GM21717 (cell line): ENCODE measurements around the gene VARS2.
"Not testable (repeated sequence)": the region's sequence is repeated elsewhere in the genome, so short reads cannot be mapped to it uniquely, and the experiment has no call there.

Experiments
- ATAC-seq: cut with Tn5 transposase; IDR thresholded peaks from one replicate; pipeline ENCODE4 v1.9.1; 2021; ENCODE audit warnings: mild to moderate bottlenecking, moderate library complexity; ENCODE audit not compliant: unreplicated experiment

VARS2 gene

DNA sequence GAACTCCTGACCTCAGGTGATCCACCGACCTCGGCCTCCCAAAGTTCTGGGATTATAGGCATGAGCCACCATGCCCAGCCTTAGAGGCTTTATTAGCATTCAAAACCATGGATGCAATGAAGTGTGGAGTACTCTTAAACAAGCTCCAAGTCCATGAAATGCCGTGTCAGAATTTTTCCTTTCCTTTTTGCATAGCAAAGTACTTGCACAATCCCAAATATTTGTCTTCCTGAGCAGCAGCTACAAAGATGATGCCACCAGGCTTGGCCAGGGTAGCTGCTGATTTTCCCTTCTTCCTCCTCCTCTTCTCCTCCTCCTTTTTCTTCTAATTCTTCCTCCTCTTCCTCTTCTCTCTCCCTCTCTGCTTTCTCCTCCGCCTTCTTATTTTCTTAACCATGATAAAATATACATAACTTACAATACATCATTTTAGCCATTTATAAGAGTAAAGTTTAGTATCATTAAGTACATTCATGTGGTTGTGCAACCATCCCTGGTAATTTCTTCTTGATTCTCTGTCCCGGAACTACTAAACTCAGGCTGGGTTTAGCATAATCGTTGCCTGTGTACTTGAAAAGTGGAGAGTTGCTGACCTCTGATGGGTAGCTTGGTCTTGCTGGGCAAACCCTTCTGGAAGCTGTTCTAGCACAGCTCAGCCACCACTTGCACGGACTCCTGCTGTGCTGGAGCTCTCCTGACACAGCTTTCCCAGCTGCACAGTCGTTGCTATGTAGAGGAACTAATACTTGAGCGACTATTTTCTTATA, 47.1 kb downstream of the VARS2 start:
- no peak for ATAC-seq

DNA sequence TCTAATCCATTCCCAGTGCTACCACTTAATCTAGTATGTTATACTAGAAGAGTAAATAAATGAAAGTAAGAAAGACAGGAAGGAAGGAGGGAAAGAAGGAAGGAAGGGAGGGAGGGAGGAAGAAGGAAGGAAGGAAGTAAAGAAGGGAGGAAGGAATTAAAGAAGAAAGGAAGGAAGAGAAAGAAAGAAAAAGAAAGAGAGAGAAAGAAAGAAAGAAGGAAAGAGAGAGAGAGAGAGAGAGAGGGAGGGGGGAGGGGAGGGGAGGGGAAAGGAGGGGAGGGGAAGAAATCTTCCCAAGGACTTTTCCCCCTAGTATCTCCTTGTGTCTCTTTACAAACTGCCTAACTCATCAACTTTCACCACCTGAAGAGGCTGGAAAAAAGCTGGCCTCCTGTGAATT, 48.7 kb downstream of the VARS2 start:
- ATAC-seq = no peak

GRCh38 chr6:30963641-30964040, 49.6 kb downstream of the VARS2 start:
- ATAC-seq = no peak

- ATAC-seq = no peak
Measured at GRCh38 chr6:30964075-30964474, 50.0 kb downstream of the VARS2 start.

DNA sequence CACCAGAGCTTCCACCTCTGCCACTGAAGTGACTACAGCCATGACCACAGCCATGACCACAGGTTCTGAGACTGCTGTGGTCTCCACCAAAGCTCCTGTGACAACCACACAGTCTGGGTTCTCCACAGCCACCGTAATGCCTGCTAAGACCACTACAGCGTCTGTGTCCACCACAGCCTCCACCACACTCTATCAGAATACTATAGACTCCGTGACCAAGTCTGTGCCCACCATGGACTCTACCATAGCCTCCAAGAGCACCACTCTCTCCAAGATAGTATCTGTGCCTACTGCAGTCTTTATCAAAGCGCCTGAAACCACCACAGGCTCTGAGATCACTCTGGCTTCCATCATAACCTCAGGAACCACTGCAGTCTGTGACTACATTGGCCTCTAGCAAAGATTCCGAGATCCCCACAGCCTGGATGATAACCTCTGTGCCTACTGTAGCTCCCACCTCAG, 51.1 kb downstream of the VARS2 start:
- ATAC-seq = no peak

DNA sequence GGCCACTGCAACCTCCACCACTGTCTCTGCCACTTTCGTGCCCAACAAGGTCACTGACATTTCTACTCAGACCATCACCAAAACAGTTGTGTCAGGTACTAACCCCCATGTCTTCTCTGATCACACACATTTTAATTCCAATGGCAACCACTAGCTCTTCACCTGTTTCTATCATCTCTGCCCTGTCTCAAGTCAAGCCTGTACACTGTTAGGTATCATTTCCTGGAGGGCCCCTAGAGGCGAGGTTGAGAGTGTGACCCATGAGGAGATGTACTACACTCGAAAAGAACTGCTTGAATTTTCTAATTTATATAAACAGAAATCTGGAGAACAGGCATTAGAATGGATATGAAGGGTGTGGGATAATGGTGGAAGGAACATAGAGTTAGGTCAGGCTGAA, 52.1 kb downstream of the VARS2 start:
- ATAC-seq = no peak

- ATAC-seq = not testable (repeated sequence)
Measured at GRCh38 chr6:30969171-30969570, 55.1 kb downstream of the VARS2 start.

DNA sequence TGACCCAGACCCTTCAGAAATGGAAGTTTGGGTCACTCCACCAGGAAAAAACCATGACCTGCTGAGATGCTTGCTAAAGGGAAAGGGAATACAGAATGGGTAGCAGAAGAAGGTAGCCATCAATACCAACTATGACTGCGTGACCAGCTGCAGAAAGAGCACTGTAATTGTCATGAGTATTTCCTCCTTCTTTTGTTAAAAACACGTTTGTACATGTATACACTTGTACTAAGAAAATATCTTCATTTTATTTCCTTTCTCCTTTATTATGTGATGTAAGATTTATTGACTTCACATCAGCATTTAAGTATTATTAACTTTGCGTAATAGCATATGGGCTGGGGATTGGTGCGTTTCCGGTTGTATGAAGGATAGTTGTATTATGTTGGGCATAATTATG, 56.9 kb downstream of the VARS2 start:
- no peak for ATAC-seq

DNA sequence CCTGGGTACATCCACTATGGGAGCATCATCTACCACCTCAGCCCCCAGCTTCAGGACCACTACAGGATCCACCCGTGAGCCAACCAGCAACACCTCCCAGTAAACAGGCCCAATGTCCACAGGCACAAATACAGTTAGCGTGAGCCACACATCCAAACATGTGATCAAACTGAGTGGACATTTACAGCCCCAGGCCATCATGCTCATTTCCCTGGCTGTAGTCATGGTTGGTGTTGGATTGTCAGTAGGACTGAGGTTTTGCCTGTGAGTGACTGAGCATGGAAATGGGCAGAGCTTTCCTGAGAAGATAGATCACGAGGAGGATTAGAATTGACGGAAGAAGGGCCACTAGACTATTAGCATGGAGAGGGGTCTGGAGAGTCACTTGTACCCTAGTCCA, 58.8 kb downstream of the VARS2 start:
- no peak for ATAC-seq

GRCh38 chr6:30974490-30975252, 60.6 kb downstream of the VARS2 start:
- ATAC-seq = no peak
